Neutrophil (primary cell): ENCODE results near the gene DPF3.
A peak's percentile ranks its signal among the peaks of the same experiment; 100 is the strongest.

ENCODE experiments used
- H3K27ac ChIP-seq: fragments of 200-600 bp; sonication (generic); 2 replicates; pipeline ENCODE4 v1.5.1; 2016; ENCODE audit warnings: mild to moderate bottlenecking, moderate library complexity
- H3K27me3 ChIP-seq: fragments of 200-600 bp; sonication (generic); 2 replicates; pipeline ENCODE4 v1.6.0; 2016; ENCODE audit warnings: mild to moderate bottlenecking
- H3K36me3 ChIP-seq: fragments of 200-600 bp; sonication (generic); 2 replicates; pipeline ENCODE4 v1.5.1; 2017
- H3K4me1 ChIP-seq, 2 experiments: fragments of 200-600 bp in 1 of 2; sonication (generic) in 1 of 2; 1 replicate in 1 of 2; 2 replicates in 1 of 2; pipeline versions ENCODE4 v1.5.1 to v1.6.1; 2013 to 2016; ENCODE audit warnings: low read depth in 1 of 2, low read length in 1 of 2, mild to moderate bottlenecking in 1 of 2, moderate library complexity in 1 of 2; ENCODE audit not compliant: control insufficient read depth in 1 of 2, insufficient read depth in 1 of 2
- H3K4me3 ChIP-seq, 2 experiments: fragments of 200-600 bp in 1 of 2; sonication (generic) in 1 of 2; 1 replicate in 1 of 2; 2 replicates in 1 of 2; pipeline ENCODE4 v1.5.1; 2013 to 2016; ENCODE audit warnings: low read depth in 1 of 2, low read length in 1 of 2, mild to moderate bottlenecking in 1 of 2, moderate library complexity in 1 of 2
- H3K9me3 ChIP-seq: fragments of 200-600 bp; sonication (generic); 2 replicates; pipeline ENCODE4 v1.5.1; 2016
- TF ChIP-seq, protein P1 (sequence below): fragments of 200-600 bp; sonication (generic); IDR thresholded peaks from 2 replicates; pipeline ENCODE4 v1.5.1; 2016; ENCODE audit warnings: antibody characterized with exemption

DPF3 gene

DNA sequence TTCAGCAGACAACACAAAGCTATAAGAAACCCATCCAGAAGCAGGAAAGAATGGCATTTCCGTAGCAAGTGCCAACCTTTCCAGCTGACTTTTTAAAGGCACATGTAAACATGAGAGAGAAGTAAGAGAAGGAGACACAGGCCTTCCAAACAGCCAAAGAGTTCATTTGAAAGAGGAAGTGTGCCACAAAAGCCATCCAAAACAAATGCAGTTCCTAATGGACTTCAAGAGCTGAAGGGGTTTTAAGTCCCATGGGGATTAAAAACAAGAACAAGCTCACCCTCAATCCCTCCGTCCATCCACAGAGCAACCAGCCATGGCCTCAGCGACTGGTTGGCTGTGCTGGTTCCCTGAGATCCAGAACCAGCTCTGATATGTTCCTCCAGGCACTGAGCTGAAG lies 4.5 kb upstream of the DPF3 start:
- H3K36me3 ChIP-seq = no peaks in the 10 kb centered on the region
- no peak overlapping the region for H3K4me3 ChIP-seq
- H3K9me3 ChIP-seq = no peaks in the 10 kb centered on the region
- TF ChIP-seq, protein P1, sequence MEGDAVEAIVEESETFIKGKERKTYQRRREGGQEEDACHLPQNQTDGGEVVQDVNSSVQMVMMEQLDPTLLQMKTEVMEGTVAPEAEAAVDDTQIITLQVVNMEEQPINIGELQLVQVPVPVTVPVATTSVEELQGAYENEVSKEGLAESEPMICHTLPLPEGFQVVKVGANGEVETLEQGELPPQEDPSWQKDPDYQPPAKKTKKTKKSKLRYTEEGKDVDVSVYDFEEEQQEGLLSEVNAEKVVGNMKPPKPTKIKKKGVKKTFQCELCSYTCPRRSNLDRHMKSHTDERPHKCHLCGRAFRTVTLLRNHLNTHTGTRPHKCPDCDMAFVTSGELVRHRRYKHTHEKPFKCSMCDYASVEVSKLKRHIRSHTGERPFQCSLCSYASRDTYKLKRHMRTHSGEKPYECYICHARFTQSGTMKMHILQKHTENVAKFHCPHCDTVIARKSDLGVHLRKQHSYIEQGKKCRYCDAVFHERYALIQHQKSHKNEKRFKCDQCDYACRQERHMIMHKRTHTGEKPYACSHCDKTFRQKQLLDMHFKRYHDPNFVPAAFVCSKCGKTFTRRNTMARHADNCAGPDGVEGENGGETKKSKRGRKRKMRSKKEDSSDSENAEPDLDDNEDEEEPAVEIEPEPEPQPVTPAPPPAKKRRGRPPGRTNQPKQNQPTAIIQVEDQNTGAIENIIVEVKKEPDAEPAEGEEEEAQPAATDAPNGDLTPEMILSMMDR = no peak
- peaks cover 10 to 15% of the 10 kb centered on the region in 2 experiments for H3K4me1 ChIP-seq
- H3K27ac ChIP-seq = no peak overlapping the region
- H3K27me3 ChIP-seq = peaks cover 89% of the 10 kb centered on the region

DNA sequence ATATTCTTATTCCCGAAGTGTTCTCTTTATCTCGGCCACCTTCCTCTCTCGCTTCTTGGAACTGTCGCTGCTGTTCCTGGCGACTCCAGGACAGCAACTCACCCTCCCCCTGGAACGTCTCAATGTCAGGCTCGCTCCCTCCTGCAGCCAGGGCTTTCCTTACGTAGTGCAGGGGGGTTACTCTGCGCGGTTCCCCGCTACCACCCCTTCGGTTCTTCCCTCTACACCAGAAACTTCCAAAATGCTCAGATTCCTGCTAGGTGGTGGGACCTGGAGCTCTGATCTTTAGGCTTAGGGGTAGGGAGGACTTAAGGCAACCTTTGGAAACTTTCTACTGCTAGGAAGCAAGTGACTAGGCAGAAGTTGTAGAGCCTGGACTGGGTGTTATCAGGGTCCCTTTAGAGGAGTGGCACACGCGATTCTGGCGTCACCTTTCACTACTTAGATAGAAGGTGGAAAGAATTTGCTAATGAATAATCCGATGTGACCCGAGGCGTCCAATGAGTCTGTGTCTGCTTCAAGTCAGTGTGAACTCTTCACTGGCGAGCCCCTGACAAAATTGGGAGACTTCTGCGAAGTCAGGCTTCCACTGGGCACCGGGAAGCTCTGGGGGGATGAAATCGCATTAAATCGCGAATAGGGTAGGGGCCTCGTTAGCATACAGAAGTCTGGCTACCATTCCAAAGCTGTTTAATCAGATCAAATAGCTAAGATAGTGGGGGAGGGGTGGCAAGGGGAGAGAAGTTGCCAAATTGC lies 900 bp upstream of the DPF3 start:
- TF ChIP-seq, protein P1 = no peak
- Histone ChIP-seq H3K27ac (no peak overlapping the region), H3K4me3 (peak overlapping the region; percentile 62), H3K27me3 (peaks cover 93% of the 10 kb centered on the region), H3K4me1 (peaks cover 25 to 32% of the 10 kb centered on the region in 2 experiments), H3K9me3 (no peaks in the 10 kb centered on the region), H3K36me3 (no peaks in the 10 kb centered on the region)

DNA sequence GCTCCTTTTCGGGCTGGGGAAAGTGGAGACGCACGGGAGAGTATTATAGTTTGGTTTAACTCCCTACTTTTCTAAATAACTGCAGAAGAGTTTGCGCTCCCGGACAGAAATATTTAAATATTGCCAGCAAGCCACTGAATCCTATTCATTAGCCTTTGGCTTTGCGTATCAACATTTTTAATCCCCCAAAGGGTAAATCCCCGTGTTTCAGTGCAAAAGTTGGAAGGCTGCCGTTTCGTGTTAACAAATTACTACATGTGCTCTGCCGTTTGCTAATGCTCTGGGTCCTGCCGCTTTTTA lies 372 bp upstream of the DPF3 start:
- TF ChIP-seq, protein P1 = no peak
- Histone ChIP-seq H3K27me3 (peaks cover 98% of the 10 kb centered on the region), H3K36me3 (no peaks in the 10 kb centered on the region), H3K4me3 (peak overlapping the region; percentile 62), H3K27ac (no peak overlapping the region), H3K4me1 (peaks cover 25 to 32% of the 10 kb centered on the region in 2 experiments), H3K9me3 (no peaks in the 10 kb centered on the region)

DNA sequence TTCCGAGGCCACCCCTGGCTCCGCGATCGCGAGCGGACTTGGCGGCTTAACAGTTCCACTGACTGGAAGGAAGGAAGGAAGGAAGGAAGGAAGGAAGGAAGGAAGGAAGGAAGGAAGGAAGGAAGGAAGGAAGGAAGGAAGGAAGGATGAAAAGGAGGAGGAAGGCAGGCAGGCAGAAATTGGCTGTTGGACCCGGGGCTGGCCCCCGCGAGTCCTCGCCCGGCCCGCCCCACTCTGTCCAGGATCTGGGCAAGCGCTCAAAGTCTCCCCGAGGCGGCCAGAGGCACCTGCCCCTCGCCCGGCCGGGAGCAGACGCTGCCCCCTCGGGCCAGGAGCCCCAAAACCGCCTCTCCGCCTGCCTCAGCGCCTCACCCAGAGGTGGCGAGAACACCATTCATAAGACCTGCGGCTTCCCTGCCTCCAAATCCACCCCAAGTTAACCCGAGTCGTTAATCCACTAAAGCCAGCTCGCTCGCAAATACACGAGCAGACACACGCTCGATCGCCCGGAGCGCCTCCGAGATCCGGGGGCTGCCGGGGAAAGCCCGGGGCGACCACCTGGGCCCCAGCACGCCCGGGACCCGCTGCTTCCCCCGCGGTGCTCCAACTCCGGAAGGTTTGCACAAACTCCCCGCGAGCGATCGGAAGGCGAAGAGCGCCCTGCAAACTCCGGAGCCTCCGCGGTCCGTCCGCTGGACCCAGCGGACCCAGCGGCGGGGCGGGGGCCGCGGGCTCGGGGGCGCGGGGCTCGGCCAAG lies 844 bp downstream of the DPF3 start:
- H3K9me3 ChIP-seq = no peaks in the 10 kb centered on the region
- H3K4me1 ChIP-seq = peaks cover 25 to 32% of the 10 kb centered on the region in 2 experiments
- H3K4me3 ChIP-seq = peak overlapping the region; percentile 62
- H3K27me3 ChIP-seq = peaks cover 100% of the 10 kb centered on the region
- no peaks in the 10 kb centered on the region for H3K36me3 ChIP-seq
- no peak overlapping the region for H3K27ac ChIP-seq
- TF ChIP-seq, protein P1 = no peak

DNA sequence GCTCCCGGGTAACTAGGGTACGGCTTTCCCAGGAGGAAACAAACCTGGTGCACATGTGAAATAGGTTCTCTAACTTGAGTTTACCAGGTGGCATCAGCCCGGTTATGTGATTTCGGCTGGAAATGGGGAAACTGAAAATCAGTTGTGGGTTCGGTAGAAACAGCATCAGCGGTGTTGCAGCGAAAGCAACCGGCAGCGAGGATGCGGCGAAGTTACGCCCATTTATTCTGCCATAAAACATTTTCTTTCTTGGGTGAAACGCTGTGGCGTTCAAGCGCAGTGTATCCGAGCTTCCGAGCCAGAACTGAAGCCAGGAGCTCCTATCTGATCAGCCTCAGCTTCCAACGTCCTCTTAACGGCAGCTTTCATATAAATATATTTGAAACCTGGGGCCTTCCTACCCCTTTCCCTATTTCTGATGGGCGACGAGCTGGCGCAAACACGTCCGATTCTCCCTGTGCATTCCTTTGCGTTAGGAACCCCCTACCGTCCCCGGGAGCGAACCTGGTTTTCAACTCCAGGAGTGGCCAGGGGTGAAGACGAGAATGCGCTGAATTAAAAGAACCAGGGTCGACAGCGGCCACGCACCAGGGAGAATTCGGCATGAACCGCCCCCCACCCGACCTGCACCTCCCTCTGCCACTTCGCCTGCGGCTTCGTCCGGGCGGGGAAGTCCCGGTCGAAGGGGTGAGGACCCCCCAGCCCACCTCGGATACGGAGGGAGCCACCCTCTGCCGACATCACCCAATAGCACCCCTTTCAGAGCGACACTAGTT lies 1.6 kb downstream of the DPF3 start:
- no peaks in the 10 kb centered on the region for H3K9me3 ChIP-seq
- peaks cover 25 to 32% of the 10 kb centered on the region in 2 experiments for H3K4me1 ChIP-seq
- TF ChIP-seq, protein P1 = no peak
- no peak overlapping the region for H3K27ac ChIP-seq
- no peaks in the 10 kb centered on the region for H3K36me3 ChIP-seq
- H3K4me3 ChIP-seq = peak overlapping the region in 1 of 2 experiments; percentile 62
- peaks cover 100% of the 10 kb centered on the region for H3K27me3 ChIP-seq
